MCF 10A (cell line): ENCODE results near the gene USP35. TPM values are rescaled to one million over a fixed set of nuclear protein-coding genes. Genes with fewer than 3 reads are reported as not detected.

Experiments used
- BruUV-seq: library from RNA; stranded (reverse); fragments of 400-500 nt; replicated peaks from 2 replicates; lab custom pipeline; 2021; lab: Mats Ljungman, UMichigan
- CTCF ChIA-PET: fragments of 300-600 bp; sonication (Branson Sonifier 250); formaldehyde crosslinking; extraction: SDS; loops from one replicate; lab custom pipeline; 2021; ENCODE audit warnings: antibody characterized with exemption, inconsistent platforms; lab: Yijun Ruan, JAX
- POLR2A ChIA-PET: fragments of 300-600, 350-650 bp; sonication (Branson Sonifier 250); formaldehyde crosslinking; extraction: SDS; loops from one replicate; lab custom pipeline; 2020; ENCODE audit warnings: antibody characterized with exemption, inconsistent platforms; lab: Yijun Ruan, JAX
- DNase-seq: peaks from one replicate; pipeline ENCODE4 v3.0.0-alpha.2; 2018; ENCODE audit not compliant: unreplicated experiment
- H3K27ac Mint-ChIP-seq: one replicate; pipeline ENCODE4 v1.8.0; 2022; ENCODE audit warnings: mild to moderate bottlenecking, low read depth, mixed read lengths; ENCODE audit not compliant: unreplicated experiment
- H3K27me3 Mint-ChIP-seq: one replicate; pipeline ENCODE4 v1.8.0; 2022; ENCODE audit warnings: mixed read lengths; ENCODE audit not compliant: insufficient read depth, unreplicated experiment
- H3K36me3 Mint-ChIP-seq: one replicate; pipeline ENCODE4 v1.8.0; 2022; ENCODE audit warnings: mild to moderate bottlenecking, moderate library complexity, mixed read lengths; ENCODE audit not compliant: insufficient read depth, unreplicated experiment
- H3K4me1 Mint-ChIP-seq: one replicate; pipeline ENCODE4 v1.8.0; 2022; ENCODE audit warnings: mixed read lengths; ENCODE audit not compliant: insufficient read depth, unreplicated experiment
- H3K4me3 Mint-ChIP-seq: one replicate; pipeline ENCODE4 v1.8.0; 2022; ENCODE audit warnings: mild to moderate bottlenecking, moderate library complexity, mixed read lengths; ENCODE audit not compliant: unreplicated experiment
- H3K9me3 Mint-ChIP-seq: one replicate; pipeline ENCODE4 v1.8.0; 2022; ENCODE audit warnings: mixed read lengths; ENCODE audit not compliant: unreplicated experiment
- CTCF ChIP-seq: fragments of 200-600 bp; IDR thresholded peaks from one replicate; pipeline ENCODE4 v1.8.0; 2022; ENCODE audit warnings: antibody characterized with exemption, mild to moderate bottlenecking; ENCODE audit not compliant: unreplicated experiment
- intact Hi-C: fragments of 100-400 bp; cut with micrococcal nuclease; formaldehyde crosslinking; loops from 2 replicates; pipeline ENCODE4 v1.14.1; 2022
- total RNA-seq: library from RNA; stranded (reverse); gene quantifications from 2 replicates; pipeline ENCODE4 v1.2.3, GENCODE V29; 2022

USP35 gene
- total RNA-seq, 1 experiment from 2014 or later, result 6.7 TPM

DNA sequence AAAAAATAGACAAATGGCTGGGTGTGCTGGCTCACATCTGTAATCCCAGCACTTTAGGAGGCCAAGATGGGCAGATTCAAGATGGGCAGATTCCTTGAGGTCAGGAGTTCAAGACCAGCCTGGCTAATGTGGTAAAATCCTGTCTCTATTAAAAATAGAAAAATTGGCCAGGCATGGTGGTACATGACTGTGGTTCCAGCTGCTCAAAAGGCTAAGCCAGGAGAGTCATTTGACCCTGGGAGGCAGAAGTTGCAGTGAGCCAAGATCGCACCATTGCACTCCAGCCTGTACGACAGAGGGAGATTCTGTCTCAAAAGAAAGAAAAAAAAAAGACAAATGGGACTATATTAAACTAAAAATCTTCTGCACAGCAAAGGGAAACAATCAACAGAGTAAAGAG is 55.4 kb downstream of the USP35 start:
- peaks cover 9% of the 10 kb centered on the region for H3K9me3 Mint-ChIP-seq
- TF ChIP-seq CTCF, result no peak
- BruUV-seq, result no TSS peak
- peaks cover 6% of the 10 kb centered on the region for H3K36me3 Mint-ChIP-seq
- no peak overlapping the region for H3K27ac Mint-ChIP-seq
- POLR2A ChIA-PET, result interaction anchor here (0.6 kb wide), 1 partner anchor 21 kb away, joined by 3 read pairs; no protein-coding TSS in a partner anchor
- no peak overlapping the region for H3K4me3 Mint-ChIP-seq
- no peak for DNase-seq
- H3K27me3 Mint-ChIP-seq, result no peaks in the 10 kb centered on the region
- CTCF ChIA-PET, result interaction anchor here (0.7 kb wide), 1 partner anchor 11 kb away, joined by 4 read pairs; no protein-coding TSS in a partner anchor
- intact Hi-C loops, result no loop called here
- H3K4me1 Mint-ChIP-seq, result no peaks in the 10 kb centered on the region

GRCh38 chr11:78244546-78245255 is 56.0 kb downstream of the USP35 start:
- intact Hi-C loops, result no loop called here
- no peaks in the 10 kb centered on the region for H3K4me1 Mint-ChIP-seq
- no peak for DNase-seq
- peaks cover 6% of the 10 kb centered on the region for H3K36me3 Mint-ChIP-seq
- H3K4me3 Mint-ChIP-seq, result no peak overlapping the region
- CTCF ChIA-PET, result interaction anchor here (0.7 to 1.0 kb wide), 2 partner anchors 12 to 17 kb away, joined by 3 to 4 read pairs; no protein-coding TSS in a partner anchor
- POLR2A ChIA-PET, result interaction anchor here (0.6 kb wide), 1 partner anchor 21 kb away, joined by 3 read pairs; no protein-coding TSS in a partner anchor
- H3K27ac Mint-ChIP-seq, result no peak overlapping the region
- no TSS peak for BruUV-seq
- no peaks in the 10 kb centered on the region for H3K27me3 Mint-ChIP-seq
- peaks cover 9% of the 10 kb centered on the region for H3K9me3 Mint-ChIP-seq
- TF ChIP-seq CTCF, result no peak

DNA sequence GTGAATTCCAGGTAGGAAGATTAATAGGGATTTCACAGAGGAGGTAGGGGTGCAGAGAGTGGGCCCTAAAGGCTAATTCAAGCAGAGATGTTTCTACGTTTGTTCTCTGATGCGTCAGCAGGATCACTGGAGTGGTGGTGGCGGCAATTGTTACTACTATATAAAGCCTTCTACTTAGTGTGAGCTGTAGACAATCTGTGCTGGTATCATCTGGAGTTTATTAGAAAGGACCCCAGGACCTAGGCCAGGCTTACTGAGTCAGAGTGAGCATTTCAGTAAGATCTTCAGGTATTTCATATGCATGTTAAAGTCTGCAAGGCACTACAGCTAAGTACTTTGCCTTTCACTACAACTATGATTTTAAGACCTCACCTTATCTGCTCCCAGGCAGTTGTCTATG is 59.5 kb downstream of the USP35 start:
- BruUV-seq, result no TSS peak
- no peak for DNase-seq
- no peak overlapping the region for H3K27ac Mint-ChIP-seq
- no peaks in the 10 kb centered on the region for H3K27me3 Mint-ChIP-seq
- ChIA-PET CTCF (interaction anchor here (1.4 kb wide), 1 partner anchor 20 kb away, joined by 4 read pairs; no protein-coding TSS in a partner anchor), POLR2A (no interaction called here)
- H3K4me1 Mint-ChIP-seq, result no peaks in the 10 kb centered on the region
- peaks cover 6% of the 10 kb centered on the region for H3K36me3 Mint-ChIP-seq
- intact Hi-C loops, result no loop called here
- H3K9me3 Mint-ChIP-seq, result no peaks in the 10 kb centered on the region
- no peak overlapping the region for H3K4me3 Mint-ChIP-seq
- no peak for TF ChIP-seq CTCF

DNA sequence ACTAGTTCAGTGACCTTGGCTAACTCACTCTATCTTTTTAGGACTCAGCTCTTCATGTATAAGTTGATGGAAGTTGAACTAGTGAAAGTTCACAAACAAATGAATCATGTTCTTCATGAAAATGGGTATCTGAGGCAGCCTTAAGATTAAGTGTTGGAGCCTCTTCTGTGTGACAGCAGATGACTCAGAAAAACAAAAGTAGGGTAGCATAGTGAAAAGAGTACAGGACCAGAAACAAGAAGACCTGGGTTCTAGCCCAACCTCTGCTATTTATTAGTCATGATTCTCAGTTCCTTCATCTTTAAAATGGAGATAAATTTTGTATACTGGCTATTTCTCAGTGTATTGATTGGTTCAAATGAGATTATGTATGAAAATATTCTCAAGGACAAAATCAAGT is 60.2 kb downstream of the USP35 start:
- Mint-ChIP-seq H3K4me3 (no peak overlapping the region), H3K4me1 (no peaks in the 10 kb centered on the region), H3K27me3 (no peaks in the 10 kb centered on the region), H3K27ac (no peak overlapping the region), H3K36me3 (peaks cover 6% of the 10 kb centered on the region), H3K9me3 (no peaks in the 10 kb centered on the region)
- ChIA-PET CTCF (interaction anchor here (0.6 to 1.4 kb wide), 3 partner anchors 15 to 161 kb away, joined by 3 to 6 read pairs (median 4); no protein-coding TSS in a partner anchor), POLR2A (no interaction called here)
- TF ChIP-seq CTCF, result no peak
- intact Hi-C loops, result no loop called here
- BruUV-seq, result no TSS peak
- no peak for DNase-seq
